CD4-positive, alpha-beta T cell (primary cell): Measurements from ENCODE around the gene MBNL3. TPM values are rescaled to one million over a fixed set of nuclear protein-coding genes. Genes with fewer than 3 reads are reported as not detected.

ENCODE experiments used
- ATAC-seq: fragments of 200-7000 bp; cut with Tn5 transposase; one replicate; pipeline ENCODE4 v1.10.0; 2022; ENCODE audit warnings: mild to moderate bottlenecking; ENCODE audit not compliant: poor library complexity
- CTCF ChIA-PET: fragments of 350-600 bp; sonication (Branson Sonifier 250); formaldehyde crosslinking; loops from one replicate; lab custom pipeline; 2021; ENCODE audit warnings: antibody characterized with exemption, inconsistent platforms; lab: Charles Lee
- POLR2A ChIA-PET: fragments of 350-600 bp; sonication (Branson Sonifier 250); formaldehyde crosslinking; loops from one replicate; lab custom pipeline; 2021; ENCODE audit warnings: antibody characterized with exemption, inconsistent platforms; lab: Charles Lee
- DNase-seq, 14 experiments: peaks; one replicate each; pipeline ENCODE4 v3.0.0-alpha.2; 2013 to 2020; ENCODE audit warnings: mixed read lengths in 2 of 14
- H3K27ac ChIP-seq, 2 donors: one replicate each; pipeline versions ENCODE4 v1.5.1 to v1.7.0; 2013; ENCODE audit warnings: low read length in 2 of 2, low read depth in 1 of 2, mild to moderate bottlenecking in 1 of 2
- H3K27me3 ChIP-seq, 2 experiments: 1 replicate in 1 of 2; 2 replicates in 1 of 2; pipeline versions ENCODE4 v1.6.1 to v1.7.0; 2013; ENCODE audit warnings: low read length in 2 of 2, control low read depth in 1 of 2, mild to moderate bottlenecking in 1 of 2, moderate library complexity in 1 of 2; ENCODE audit not compliant: insufficient read depth in 2 of 2, control insufficient read depth in 1 of 2
- H3K36me3 ChIP-seq: one replicate; pipeline ENCODE4 v1.6.1; 2013; ENCODE audit warnings: low read length, control low read depth; ENCODE audit not compliant: insufficient read depth
- H3K4me1 ChIP-seq: one replicate; pipeline ENCODE4 v1.6.1; 2013; ENCODE audit warnings: low read length, control low read depth; ENCODE audit not compliant: insufficient read depth
- H3K4me3 ChIP-seq: one replicate; pipeline ENCODE4 v1.5.1; 2013; ENCODE audit warnings: mild to moderate bottlenecking, low read length, moderate library complexity
- H3K9me3 ChIP-seq, 2 experiments: 1 replicate in 1 of 2; 2 replicates in 1 of 2; pipeline versions ENCODE4 v1.6.1 to v1.7.0; 2013; ENCODE audit warnings: low read length in 2 of 2, mild to moderate bottlenecking in 2 of 2, control low read depth in 1 of 2, moderate library complexity in 1 of 2; ENCODE audit not compliant: control insufficient read depth in 1 of 2, insufficient read depth in 1 of 2
- H3K27ac Mint-ChIP-seq: one replicate; pipeline ENCODE4 v1.8.0; 2020; ENCODE audit warnings: mixed read lengths
- H3K27me3 Mint-ChIP-seq: one replicate; pipeline ENCODE4 v1.8.0; 2021; ENCODE audit warnings: mixed read lengths
- H3K36me3 Mint-ChIP-seq: one replicate; pipeline ENCODE4 v1.8.0; 2021; ENCODE audit warnings: low read depth, mixed read lengths
- H3K4me1 Mint-ChIP-seq: one replicate; pipeline ENCODE4 v1.8.0; 2021; ENCODE audit warnings: low read depth, mixed read lengths
- H3K4me3 Mint-ChIP-seq: one replicate; pipeline ENCODE4 v1.8.0; 2020; ENCODE audit warnings: mild to moderate bottlenecking, mixed read lengths
- H3K9me3 Mint-ChIP-seq: one replicate; pipeline ENCODE4 v1.8.0; 2020; ENCODE audit warnings: mixed read lengths
- CTCF ChIP-seq: fragments of 200-600 bp; IDR thresholded peaks from one replicate; pipeline ENCODE4 v1.8.0; 2022; ENCODE audit warnings: antibody characterized with exemption, mild to moderate bottlenecking
- intact Hi-C, 2 experiments: fragments of 100-400 bp; cut with DNase I in 1 of 2; cut with micrococcal nuclease in 1 of 2; formaldehyde crosslinking; loops; one replicate each; pipeline versions ENCODE4 v1.15.1 to v1.9.0; 2023 to 2025; cut with DNase I, micrococcal nuclease
- total RNA-seq, 174 experiments: library from RNA in 2 of 174; stranded (reverse) in 2 of 174; gene quantifications; one replicate each; pipeline ENCODE4 v1.2.3 and lab custom pipeline; 2021 to 2026

MBNL3 gene
- total RNA-seq, 2 experiments from 2014 or later, result 19.0 to 19.4 TPM

- no peaks in the 10 kb centered on the region for H3K36me3 Mint-ChIP-seq
These were observed 76.6 kb downstream of the MBNL3 start for GRCh38 chrX:132412208-132412607.

GRCh38 chrX:132411310-132411977, 77.4 kb downstream of the MBNL3 start:
- Mint-ChIP-seq H3K4me1 (peaks cover 4% of the 10 kb centered on the region), H3K27me3 (no peaks in the 10 kb centered on the region), H3K36me3 (no peaks in the 10 kb centered on the region), H3K27ac (no peak overlapping the region), H3K4me3 (no peak overlapping the region), H3K9me3 (no peaks in the 10 kb centered on the region)
- ChIA-PET CTCF (no interaction called here), POLR2A (no interaction called here)
- TF ChIP-seq CTCF, result no peak
- Histone ChIP-seq H3K36me3 (no peaks in the 10 kb centered on the region), H3K27me3 (no peaks in the 10 kb centered on the region), H3K4me1 (no peaks in the 10 kb centered on the region), H3K4me3 (no peak overlapping the region), H3K9me3 (no peaks in the 10 kb centered on the region), H3K27ac (no peak overlapping the region)
- DNase-seq (no peak), ATAC-seq (no peak)
- intact Hi-C loops, result no loop called here

More at GRCh38 chrX:132412208-132412607, 76.6 kb downstream of the MBNL3 start:
- H3K27ac Mint-ChIP-seq, result no peak overlapping the region
- intact Hi-C loops, result no loop called here
- H3K27me3 ChIP-seq, result no peaks in the 10 kb centered on the region
- H3K4me1 ChIP-seq, result no peaks in the 10 kb centered on the region
- ATAC-seq (no peak), DNase-seq (no peak)
- H3K4me3 Mint-ChIP-seq, result no peak overlapping the region
- peaks cover 4% of the 10 kb centered on the region for H3K4me1 Mint-ChIP-seq
- no peak for TF ChIP-seq CTCF
- H3K9me3 Mint-ChIP-seq, result no peaks in the 10 kb centered on the region
- no peak overlapping the region for H3K4me3 ChIP-seq
- no peaks in the 10 kb centered on the region for H3K36me3 ChIP-seq
- no peak overlapping the region for H3K27ac ChIP-seq
- no peaks in the 10 kb centered on the region for H3K9me3 ChIP-seq
- ChIA-PET POLR2A (no interaction called here), CTCF (interaction anchor here (1.7 kb wide), 1 partner anchor 21 kb away, joined by 5 read pairs; no protein-coding TSS in a partner anchor)
- H3K27me3 Mint-ChIP-seq, result no peaks in the 10 kb centered on the region

- no peak overlapping the region for H3K27ac Mint-ChIP-seq
- no peaks in the 10 kb centered on the region for H3K27me3 Mint-ChIP-seq
- peaks cover 4% of the 10 kb centered on the region for H3K4me1 Mint-ChIP-seq
- Histone ChIP-seq H3K36me3 (no peaks in the 10 kb centered on the region), H3K27ac (no peak overlapping the region), H3K4me1 (no peaks in the 10 kb centered on the region), H3K4me3 (no peak overlapping the region), H3K27me3 (no peaks in the 10 kb centered on the region), H3K9me3 (no peaks in the 10 kb centered on the region)
- DNase-seq (no peak), ATAC-seq (no peak)
- H3K4me3 Mint-ChIP-seq, result no peak overlapping the region
- intact Hi-C loops, result no loop called here
- CTCF ChIA-PET, result no interaction called here
- POLR2A ChIA-PET, result no interaction called here
- no peak for TF ChIP-seq CTCF
- no peaks in the 10 kb centered on the region for H3K9me3 Mint-ChIP-seq
- H3K36me3 Mint-ChIP-seq, result peaks cover 8% of the 10 kb centered on the region
These were observed 78.9 kb downstream of the MBNL3 start for GRCh38 chrX:132409780-132410556.
